GM18502 (cell line): ENCODE results near the gene KANSL1.
"Not testable (repeated sequence)": the region's sequence is repeated elsewhere in the genome, so short reads cannot be mapped to it uniquely, and the experiment has no call there.

Experiments used
- ATAC-seq: cut with Tn5 transposase; IDR thresholded peaks from one replicate; pipeline ENCODE4 v1.9.1; 2021; ENCODE audit warnings: mild to moderate bottlenecking; ENCODE audit not compliant: unreplicated experiment, poor library complexity

The KANSL1 gene

DNA sequence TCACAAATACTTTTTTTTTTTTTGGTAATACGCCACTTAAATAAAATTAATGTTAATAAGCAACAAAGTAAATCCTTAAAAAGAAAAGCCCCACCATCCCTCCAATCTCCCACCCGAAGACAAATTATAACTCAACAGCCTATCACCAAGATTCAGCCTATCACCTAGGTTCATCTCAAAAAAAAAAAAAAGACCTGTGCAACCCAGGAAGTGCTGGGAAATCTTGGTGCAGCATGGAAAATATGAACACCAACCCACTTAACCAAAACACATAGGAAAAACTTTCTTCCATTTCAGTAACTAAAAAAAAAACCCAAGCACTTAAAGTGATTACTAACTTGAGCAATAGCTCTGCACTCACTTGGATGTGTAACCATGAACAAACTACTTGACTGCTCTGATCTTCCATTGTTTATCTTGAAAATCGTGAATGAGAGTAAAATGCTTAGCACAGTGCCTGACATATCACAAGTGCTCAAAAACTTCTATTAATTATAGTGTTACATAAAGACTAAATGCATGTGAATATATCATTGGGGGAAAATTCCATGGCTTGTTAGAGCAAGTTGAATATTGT lies 103.8 kb downstream of the KANSL1 start:
- no peak for ATAC-seq

DNA sequence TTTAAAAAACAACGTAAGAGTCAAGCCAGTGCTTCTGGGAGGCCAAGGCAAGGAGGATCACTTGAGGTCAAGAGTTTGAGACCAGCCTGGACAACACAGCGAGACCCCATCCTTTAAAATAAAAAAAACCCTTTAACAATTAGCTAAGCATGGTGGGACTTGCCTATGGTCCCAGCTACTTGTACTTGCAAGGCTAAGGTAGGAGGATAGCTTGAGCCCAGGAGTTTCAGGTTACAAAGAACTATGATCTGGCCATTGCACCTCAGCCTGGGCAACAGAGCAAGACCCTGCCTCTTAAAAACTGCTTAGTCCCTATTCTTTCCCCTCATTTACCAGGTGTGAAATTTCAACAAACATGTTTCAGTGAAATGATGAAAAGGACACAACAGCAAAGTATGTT lies 104.6 kb downstream of the KANSL1 start:
- ATAC-seq, result no peak

DNA sequence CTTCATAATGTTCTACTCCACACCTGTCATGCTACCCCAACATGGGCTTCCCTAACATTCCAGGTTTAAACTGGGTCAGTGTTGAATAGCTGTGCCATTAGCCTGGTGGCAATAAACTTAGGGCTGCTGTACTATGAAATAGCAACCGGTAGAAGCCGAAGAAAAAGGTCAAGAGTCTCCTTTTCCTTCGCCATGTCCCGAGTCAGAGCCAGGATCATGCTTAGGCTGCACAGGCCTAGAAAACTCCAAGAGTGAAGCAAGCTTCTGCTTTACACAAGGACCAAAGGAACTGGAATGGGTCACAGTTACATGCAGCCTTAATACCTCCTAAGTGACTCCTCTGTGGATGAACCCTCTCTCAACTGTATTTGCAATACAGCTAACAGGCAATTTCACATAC lies 105.4 kb downstream of the KANSL1 start:
- not testable (repeated sequence) for ATAC-seq

DNA sequence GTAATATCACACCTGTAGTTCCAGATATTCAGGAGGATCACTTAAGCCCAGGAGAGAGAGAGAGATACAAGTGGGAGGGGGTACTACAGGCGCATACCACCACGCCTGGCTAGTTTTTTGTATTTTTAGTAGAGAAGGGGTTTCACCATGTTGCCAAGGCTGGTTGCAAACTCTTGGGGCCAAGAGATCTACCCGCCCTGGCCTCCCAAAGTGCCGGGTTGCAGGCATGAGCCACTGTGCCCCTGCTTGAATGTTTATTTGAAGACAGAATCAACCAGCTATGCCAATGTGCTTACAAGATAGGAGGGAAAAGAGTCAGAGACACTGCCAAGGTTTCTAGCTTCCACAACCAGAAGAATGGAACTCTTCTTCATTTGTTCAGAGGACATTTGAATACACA lies 106.4 kb downstream of the KANSL1 start:
- ATAC-seq, result no peak

DNA sequence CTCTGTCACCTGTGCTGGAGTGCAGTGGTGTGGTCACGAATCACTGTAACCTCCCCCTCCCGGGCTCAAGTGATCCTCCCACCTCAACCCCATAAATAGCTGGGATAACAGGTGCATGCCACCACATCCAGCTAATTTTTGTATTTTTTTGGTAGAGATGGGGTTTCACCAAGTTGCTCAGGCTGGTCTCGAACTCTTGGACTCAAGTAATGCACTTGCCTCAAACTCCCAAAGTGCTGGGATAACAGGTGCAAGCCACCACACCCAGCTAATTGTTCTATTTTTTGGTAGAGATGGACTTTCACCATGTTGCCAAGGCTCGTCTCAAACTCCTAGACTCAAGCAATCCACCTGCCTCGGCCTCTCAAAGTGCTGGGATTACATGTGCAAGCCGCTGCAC lies 107.7 kb downstream of the KANSL1 start:
- no peak for ATAC-seq

DNA sequence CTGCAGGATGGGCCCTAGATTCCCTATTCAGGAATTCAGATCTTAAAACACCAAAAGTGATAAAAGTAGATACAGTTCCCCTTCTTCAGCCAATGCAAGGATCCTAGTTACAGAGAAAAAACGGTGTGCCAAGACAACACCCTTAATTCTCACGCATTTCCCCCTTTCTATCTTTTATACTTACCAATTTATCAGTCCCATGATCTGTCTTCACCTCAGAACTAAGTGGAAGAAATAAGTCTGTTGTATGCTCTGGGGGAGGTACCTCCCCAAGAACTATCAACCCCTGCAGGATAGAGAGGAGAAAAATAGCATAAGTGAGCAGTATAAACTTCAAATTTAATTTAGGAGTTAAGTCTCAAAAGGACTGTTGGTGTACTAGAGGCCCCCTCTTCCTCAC lies 111.0 kb downstream of the KANSL1 start:
- ATAC-seq, result no peak

DNA sequence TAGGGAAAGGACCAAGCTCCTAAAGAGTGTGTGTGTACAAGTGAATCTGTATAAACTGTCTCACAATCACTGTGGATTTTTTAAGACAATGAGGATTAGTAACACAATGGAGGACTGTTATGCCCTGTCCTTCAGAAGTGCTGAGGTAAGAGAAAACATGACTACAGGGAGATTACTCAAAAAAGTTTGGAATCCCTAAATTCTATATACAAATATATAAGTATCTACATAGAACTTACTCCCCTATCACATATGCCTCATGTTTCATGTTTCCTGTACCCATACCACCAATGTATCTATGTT lies 112.3 kb downstream of the KANSL1 start:
- no peak for ATAC-seq

DNA sequence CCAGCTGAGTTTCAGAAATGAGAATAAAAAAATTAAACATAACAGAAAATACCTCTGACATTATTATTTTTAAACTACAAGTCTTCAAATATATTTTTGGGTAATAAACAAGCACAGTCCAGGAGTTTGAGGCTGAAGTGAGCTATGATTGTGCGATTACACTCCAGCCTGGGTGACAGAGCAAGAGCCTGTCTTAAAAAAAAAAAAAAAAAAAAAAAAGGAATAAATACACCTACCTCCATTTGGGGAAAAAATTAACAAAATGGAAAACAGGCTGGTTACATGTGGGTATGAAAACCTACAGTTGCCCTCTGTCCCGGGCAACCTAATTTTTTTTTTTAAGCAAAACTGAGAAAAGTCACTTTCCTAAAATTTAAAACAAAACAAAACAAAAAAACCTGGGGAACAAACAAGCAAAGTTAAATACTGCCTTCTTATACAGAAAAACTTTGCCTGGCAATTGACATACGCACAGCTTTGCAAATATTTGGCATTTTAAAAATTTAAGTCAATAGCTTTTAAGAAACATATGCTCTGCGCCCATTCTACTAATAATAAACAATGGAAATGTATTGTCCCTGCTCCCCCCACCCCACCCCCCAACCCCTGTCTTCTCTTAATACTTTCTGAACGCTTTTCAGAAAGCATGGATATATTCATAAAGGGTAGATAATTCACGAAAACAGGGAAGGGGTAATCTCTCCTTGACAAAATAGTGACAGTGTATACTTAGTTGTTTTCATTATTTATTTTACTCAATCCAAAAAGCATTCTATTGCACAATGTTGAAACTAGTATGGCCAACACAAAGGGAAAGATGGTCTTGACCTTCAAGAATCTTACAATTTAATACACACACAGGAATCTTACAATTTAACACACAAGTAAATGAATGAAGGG lies 112.9 kb downstream of the KANSL1 start:
- ATAC-seq, result no peak

DNA sequence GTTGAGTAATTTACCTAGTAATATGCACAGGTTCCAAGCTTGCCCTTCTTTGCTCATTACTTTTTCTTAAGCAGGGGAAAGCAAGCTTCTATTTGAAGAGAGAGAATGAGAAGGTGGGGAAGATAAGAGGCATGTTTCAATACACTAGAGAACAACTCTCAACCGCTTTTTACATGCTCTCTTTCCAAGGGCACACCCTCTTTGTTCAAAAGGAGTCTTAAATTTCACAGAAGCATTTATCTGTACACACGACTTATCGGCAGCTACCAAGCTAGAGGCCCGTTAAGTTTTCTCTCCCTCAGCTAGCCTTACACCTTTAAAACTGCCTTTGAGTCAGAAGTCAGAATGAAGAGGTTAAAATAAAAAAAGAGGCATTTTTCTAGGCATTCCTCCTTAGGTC lies 114.6 kb downstream of the KANSL1 start:
- ATAC-seq, result no peak

DNA sequence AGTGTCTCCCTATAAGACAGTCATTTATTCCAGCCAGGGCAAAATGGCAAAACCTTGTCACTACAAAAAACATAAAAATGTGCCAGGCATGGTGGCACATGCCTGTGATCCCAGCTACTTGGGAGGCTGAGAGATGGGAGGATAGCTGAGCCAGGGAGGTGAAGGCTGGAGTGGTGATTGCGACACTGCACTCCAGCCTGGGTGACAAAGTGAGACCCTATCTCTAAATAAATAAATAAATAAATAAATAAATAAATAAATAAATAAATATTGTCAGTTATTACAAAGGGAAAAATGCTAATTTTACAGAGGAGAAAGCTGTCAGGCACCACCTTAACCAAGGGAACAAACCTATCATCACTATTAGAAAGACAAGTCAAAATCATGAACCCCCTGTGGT lies 118.7 kb downstream of the KANSL1 start:
- no peak for ATAC-seq

DNA sequence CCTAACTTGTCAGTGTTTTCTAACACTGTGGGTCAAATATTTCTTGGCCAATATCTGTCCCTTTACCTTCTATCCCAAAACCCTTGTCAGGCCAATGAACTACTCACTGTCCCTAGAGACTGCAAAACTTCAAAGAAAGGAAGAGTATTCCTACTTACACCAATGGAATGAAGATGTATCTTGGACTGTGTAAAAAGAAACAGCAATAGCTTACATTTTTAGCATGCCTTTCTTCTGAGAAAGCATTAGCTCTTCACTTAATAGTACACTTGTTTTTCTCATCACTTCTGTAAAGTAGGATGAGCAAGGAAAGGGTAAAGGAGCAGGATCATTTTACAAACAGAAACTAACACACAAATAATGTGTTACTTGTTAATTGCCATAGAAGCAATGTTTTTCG lies 120.2 kb downstream of the KANSL1 start:
- ATAC-seq, result no peak

DNA sequence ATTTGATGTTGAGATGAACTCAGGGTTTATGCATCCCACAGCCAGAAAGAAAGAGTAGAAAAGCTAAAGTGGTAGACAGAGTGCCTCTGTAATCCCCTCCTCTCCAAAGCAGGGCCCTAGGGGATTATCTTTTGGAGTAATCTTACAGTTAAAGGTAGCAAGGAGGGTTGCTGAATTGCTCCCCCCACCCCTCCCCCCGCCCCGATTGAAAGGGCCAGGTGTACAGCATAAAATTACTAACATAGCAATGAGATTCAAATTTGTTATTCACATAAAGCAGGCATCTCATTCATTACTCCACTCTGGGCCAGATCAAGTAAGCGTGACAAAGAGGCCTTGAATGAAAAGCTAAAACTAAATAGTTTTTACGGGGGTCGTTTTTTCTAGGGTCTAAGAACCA lies 121.4 kb downstream of the KANSL1 start:
- ATAC-seq, result no peak

DNA sequence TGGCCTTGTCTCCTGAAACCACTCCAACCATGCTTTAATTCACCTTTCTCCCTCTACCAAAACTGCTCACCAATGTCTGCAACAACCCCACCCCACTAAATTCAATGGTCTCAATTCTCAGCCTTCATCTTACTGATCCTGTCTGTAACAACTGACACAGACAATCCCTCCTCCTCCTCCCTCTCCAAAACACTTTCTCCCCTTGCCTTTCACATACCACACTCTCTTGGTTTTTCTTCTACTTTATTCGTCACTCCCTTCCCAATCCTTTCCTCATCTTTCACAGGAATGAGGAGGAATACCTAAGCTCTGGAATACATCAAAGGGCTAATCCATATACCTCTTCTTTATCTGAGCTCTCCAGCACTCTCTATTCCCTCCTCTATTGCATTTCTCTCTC lies 128.8 kb downstream of the KANSL1 start:
- no peak for ATAC-seq

DNA sequence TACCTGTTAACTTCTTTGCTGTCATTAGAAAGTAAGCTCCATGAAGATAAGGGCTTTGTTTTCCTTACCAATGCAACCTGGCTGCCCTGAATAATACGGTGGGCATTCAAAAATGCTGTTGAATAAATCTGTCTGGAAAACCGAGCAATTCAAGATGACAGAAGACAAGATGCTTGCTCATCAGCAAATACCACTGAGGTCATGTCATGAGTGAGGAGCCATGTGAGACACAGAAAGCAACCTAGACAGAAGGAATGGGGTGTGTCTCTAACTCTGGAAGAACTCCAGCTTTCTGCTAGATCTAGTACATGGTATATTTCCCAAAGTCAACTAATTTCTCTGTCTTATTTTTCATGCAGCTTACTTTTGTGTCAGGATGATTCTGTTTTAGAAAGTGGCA lies 130.0 kb downstream of the KANSL1 start:
- ATAC-seq, result no peak

DNA sequence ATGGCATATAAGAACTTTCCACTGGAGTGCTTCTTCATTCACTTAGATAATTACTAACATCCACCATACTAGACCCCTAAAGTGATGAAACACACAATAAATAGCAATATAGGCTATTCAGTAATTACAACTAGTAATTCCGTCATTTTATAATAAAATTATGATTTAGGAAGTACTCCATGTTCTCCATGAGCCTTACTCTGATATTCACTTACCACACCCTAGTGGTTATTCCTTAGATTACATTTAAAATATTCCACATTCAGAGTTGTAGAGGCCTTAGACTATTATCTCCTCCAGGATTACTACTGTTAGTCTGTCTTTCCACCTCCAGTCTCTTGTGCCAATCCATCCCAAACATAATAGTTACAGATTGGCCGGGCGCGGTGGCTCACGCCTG lies 131.8 kb downstream of the KANSL1 start:
- ATAC-seq, result no peak

DNA sequence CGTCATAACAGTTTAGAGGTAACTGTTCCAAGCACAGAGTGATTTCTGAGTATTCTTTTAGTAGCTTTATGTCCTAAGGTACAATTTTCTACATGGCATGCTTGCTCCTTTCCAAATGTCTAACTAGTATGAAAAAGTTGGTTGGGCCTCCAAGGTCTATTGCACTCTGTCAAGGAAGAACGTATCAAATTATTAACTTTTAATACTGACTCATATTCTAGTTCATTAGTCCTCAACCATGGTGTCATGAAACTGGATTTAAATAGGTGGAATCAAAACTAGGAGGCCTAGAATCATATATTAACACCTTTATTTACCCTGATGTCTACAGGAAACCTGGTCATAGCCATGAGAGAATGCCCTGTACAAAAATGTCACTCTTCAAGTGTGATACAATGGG lies 132.8 kb downstream of the KANSL1 start:
- no peak for ATAC-seq

DNA sequence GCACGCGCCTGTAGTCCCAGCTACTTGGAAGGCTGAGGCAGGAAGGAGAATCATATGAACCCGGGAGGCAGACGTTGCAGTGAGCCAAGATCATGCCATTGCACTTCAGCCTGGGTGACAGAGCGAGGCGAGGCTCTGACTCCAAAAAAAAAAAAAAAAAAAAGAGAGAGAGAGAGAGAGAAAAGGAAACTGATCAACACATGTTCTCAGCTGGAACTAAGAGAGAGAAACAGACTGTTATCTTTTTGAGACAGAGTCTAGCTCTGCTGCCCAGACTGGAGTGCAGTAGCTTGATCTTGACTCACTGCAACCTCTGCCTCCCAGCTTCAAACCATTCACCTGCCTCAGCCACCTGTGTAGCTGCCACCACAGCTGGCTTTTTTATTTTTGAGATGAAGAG lies 133.7 kb downstream of the KANSL1 start:
- ATAC-seq, result no peak

DNA sequence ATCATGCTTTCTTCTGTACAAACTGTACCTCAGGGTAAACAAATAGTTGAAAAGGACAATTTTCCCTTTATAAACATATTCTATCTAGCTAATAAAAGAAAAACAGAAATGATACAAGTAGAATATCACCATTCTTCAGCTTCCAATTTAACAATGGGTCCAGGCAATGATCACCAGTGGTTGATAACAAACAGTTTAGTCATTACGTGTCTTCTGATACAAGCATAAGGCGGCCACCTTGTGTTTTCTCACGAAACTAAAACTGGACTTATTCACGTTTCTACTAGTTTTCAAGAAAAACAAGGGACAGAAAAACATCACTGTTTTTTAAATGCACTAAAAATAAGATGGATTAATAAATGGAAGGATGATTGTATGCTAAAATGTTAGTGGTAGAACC lies 135.9 kb downstream of the KANSL1 start:
- no peak for ATAC-seq

DNA sequence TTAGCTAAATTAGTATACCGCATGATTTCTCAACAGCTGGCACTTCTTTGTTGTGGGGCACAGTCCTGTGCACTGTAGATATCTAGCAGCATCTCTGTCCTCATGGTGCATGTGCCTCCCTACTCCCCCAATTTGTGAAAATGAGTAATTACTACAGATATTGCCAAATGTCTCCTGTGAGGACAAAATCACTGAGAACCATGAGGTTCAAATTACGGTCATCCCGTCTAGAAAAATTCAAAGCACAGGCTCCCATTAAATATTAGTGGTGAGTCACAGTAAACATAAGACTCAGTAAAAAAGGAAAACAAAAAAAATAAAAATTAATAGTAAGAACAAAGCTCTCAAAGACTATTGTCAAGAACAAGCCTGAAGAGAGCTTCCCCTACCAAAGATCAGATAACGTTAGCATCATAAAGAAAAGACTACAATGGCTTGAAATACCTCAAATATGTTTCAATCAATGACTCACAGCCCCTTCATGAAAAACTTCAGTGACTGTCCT lies 136.4 kb downstream of the KANSL1 start:
- no peak for ATAC-seq

DNA sequence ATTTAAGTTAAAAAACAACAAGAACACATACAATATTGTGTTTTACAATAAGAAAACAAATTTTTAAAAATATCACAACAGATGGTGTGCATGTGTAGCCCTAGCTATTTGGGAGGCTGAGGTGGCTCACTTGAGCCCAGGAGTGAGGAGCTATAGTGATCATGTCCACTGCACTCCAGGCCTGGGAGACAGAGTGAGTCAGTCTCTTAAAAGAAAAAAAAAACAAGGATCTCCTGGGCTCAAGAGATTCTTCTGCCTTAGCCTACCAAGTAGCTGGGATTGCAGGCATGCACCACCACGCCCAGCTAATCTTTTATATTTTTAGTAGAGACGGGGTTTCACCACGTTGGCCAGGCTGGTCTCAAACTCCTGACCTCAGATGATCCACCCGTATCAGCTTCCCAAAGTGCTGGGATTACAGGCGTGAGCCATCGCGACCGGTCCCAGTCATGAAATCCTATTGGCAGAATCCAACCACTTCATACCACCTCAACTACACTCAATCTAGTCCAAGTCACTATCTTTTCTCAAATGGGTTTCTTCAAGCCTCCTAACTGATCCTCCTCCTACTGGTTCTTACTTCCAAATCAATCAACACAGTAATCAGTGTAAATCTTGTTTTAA lies 139.2 kb downstream of the KANSL1 start:
- ATAC-seq, result no peak

DNA sequence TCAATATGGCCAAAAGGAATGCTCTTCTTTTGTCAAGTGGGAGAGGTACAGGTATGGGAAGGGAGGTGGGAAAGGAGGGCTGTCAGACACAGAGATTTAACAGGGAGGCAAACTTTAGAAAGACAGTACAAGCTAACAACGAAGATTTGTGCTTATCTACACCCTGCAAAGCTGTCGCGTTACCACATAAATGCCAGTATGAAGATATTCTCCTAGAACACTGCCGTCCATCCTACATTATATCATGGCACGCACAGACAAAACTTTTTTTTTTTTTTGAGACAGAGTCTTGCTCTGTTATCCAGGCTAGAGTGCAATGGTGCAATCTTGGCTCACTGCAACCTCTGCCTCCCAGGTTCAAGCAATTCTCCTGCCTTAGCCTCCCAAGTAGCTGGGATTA lies 143.6 kb downstream of the KANSL1 start:
- ATAC-seq, result no peak

DNA sequence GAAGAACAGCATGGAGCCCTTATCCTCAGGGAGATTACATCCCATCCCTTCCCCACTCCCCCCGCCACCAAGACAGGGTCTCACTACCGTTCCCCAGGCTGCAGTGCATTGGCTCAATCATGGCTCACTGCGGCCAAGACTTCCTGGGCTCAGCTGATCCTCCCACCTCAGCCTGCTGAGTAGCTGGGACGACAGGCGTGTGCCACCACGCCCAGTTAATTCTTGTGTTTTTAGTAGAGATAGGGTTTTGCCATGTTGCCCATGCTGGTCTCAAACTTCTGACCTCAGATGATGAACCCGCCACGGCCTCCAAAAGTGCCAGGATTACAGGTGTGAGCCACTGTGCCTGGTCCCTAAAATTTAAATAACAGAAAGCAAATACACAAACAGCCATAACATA lies 145.4 kb downstream of the KANSL1 start:
- ATAC-seq, result no peak
